Stimulated activated naive CD4-positive, alpha-beta T cell (primary cell): ENCODE measurements around the gene NPEPPS.

Experiments used
- DNase-seq, 6 experiments: peaks; one replicate each; lab custom pipeline; 2025; lab: John Stamatoyannopoulos, UW

Gene NPEPPS

DNA sequence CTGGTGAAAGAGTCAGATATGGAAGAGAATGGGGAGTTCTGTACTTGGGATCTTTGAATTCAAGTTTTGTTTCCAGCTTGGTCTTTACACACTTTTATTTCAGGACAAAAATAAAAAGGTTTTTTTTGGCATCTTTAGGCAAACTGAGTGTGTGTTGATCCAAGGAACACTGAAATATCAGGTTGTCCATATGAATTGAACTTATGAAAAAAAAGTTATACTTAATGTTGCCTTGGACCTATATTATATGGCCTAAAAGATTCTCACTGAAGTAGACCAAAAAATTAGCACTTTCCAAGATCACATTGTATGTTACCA is 133.7 kb downstream of the NPEPPS start:
- DNase-seq = no peak

DNA sequence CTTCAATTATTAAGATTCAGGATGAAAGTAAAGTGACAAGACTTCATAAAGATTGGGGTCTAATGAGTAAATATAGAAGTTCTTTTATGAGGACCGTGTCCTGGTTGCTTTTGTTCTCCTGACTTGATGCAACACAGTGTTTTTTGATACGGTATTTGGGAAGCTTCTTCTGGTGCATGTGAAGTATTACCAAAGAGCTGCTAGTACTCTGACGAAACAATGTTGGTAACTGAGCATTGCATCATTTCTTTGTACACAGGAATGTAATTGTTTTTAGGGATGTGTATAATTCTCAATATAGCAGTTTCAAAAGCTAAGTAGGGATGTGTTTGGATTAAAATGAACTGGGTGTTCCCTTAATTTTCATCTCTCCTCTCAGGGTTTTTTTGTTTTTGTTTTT is 134.7 kb downstream of the NPEPPS start:
- DNase-seq = no peak

DNA sequence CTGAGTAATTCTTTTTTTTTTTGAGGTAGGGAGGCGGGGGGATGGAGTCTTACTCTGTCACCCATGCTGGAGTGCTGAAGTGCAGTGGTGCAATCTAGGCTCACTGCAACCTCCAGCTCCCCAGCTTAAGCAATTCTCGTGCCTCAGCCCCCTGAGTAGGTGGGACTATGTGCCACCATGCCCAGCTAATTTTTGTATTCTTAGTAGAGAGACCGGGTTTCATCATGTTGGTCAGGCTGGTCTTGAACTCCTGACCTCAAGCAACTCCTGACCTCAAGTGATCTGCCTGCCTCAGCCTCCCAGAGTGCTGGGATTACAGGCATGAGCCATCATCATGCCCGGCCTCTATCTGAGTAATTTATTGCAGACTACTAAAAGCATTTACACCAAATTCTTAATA is 138.2 kb downstream of the NPEPPS start:
- DNase-seq = no peak

DNA sequence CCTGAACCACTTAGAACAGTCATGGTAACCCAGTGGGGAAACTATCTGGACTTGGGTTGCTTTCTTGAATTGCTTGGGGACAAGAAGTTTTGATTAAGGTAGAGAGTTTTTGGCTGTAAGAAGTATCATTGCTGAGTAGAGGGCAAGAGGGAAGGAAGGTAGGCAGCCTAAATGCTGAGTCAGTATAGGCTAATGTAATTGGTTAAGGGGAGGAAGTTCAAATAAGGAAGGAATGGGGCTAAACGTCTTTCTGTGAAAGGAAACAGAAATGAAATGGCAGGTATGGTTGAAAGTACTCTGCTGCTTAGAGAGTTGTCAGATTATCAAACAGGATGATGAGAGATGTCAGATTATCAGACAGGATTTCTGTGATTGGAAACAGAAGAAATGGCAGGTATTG is 139.2 kb downstream of the NPEPPS start:
- DNase-seq = no peak
